Ureter (tissue), 1 donor: ENCODE measurements around the gene ASTN2. TPM values are rescaled to one million over a fixed set of nuclear protein-coding genes. Genes with fewer than 3 reads are reported as not detected.

Source experiments
- DNase-seq: peaks from one replicate; pipeline ENCODE4 v3.0.0-alpha.2; 2020; ENCODE audit warnings: low spot score
- total RNA-seq: library from RNA; stranded (reverse); gene quantifications from one replicate; pipeline ENCODE4 v1.2.4, GENCODE V29; 2023
- donor health status: DM: yes; HTN: yes; CAD: no.

ASTN2 gene
- total RNA-seq, 1 donor from 2014 or later = 19.6 TPM

DNA sequence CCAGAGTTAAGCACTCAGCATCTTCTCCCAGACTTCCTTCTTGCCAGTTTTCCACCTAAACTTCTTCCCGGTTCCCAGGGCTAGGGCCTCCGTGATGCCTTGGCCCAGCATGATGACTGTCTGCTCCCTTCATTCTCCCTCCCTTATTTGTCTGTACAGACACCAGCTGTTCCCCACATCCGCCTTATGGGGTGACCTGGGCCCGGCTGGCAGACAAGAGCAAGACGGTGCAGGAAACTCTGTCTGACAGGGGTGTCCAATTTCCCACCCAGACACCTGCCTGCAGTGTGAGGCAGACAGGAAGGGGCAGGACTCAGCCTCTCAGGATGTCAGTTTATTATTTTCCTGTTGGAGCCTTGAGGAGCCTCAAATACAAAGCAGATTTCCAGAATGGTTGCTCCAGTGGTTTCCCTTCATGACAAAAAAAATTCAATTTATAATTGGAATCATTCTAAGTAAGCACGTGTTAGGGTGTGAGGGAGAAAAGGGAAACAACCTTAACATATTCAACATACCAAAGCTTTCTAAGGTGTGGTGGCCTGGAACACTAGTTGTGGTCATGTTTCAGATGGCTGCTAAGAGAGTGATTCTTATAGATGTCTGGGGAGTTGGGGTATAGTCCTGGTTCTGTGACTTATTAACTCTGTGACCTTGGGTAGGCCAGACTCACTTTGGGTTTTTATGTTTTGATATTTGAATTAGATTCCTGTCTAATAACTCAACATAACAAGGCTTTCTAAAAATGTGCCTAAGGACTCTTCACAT is 1026.7 kb downstream of the ASTN2 start:
- DNase-seq = no peak

DNA sequence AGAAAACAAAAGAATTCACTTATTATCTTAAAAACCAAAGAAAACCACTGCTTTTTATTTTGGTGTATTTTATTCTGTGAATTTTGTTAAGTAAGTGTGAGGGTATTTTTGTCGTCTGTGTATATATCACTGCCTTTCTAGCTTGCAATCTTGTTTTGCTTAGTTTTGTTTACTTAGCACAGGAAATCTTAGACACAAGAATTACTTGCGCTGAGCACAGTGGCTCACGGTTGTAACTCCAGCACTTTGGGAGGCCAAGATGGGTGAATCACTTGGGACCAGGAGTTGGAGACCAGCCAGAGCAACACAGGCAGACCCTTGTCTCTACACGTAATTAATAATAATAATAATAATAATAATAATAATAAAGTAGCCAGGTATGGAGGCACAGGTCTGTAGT is 1030.9 kb downstream of the ASTN2 start:
- DNase-seq = no peak

- DNase-seq = no peak
These were observed 1031.7 kb downstream of the ASTN2 start for GRCh38 chr9:116383133-116383532.

DNA sequence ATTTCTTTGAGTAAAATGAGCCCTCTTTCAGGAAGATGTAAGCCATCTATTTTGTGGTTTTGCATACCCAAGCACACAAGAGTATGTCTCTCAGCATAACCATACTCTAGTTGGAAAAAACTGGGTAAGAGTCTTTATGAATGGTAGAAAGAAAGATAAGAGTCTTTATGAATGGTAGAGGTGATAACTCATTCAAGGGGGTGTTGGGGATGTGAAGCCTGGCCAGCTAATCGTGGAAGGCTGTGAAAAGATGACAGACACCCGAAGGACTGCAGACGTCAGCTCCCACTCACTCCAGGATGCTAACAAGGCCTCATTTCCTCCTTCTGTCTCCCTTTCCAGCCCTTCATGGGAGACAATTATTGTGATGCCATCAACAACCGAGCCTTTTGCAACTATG is 1032.8 kb downstream of the ASTN2 start:
- DNase-seq = no peak

DNA sequence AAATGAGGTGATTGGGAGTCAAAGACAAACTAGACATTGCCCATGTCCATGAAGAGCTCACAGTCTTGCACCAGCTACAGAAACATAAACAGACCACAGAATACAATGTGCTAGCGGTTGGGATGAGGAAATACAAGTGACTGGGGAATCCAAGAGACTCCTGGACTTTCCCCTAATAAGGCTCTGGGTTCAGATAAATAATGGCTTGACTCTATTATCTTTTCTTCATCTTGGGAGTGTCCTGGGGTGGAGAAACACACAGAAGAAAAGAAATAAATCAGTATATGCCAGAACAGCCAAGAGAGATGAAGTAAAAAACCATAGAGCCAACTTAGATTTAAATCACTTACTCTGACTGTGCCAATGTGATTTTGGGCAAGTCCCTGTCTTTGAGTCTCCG is 1033.5 kb downstream of the ASTN2 start:
- DNase-seq = no peak

- no peak for DNase-seq
These were observed 1034.3 kb downstream of the ASTN2 start for GRCh38 chr9:116380496-116380995.

GRCh38 chr9:116379821-116380220 is 1035.0 kb downstream of the ASTN2 start:
- DNase-seq = no peak

DNA sequence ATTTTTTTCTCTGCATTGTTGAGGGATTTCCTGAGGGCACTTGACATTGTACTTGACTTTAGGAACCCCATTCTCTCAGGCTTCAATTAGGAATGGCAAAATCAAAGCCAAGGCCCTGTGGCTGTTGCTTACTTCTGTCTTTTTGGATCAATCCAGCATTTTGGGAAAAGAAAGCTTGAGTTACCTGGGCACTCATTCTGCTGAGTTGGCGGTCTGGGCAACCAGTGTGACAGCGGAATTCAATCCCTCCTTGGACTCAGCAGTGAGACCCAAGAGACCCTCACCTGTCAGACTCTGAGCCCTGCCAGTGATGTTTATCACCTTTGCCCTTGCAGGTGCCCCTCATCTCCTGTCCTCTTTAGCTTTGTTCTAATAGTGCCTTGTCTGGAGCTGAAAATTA is 1036.0 kb downstream of the ASTN2 start:
- DNase-seq = no peak

DNA sequence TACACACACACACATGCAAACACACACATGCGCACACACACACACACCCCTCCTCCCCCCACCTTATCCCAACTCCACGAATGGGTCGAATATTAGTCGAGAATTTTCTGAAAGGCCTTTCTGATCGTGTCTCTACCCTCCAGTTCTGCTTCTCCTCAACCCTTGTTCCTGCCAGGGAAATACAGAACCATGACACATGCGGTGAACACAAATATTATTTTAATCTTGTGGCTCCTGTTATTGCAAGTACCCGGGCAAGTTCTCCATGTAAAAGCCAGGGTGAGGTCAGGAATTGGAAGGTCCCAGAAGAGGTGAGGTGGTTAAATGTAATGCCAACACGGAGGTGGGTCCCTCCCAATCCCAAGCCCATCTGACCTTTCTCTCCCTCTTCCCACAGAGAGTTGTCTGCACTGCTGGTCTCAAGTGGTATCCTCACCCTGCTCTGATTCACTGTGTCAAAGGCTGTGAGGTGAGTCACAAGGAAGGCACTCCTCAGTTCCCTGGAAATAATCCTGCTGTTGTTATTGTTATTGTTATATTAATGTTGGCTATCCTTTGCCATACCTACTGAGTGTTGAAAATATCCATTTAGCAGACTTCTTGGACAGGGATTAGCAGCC is 1037.6 kb downstream of the ASTN2 start:
- no peak for DNase-seq
